B cell (primary cell): ENCODE results near the gene RPH3AL. TPM values are rescaled to one million over a fixed set of nuclear protein-coding genes. Genes with fewer than 3 reads are reported as not detected.
A peak's percentile ranks its signal among the peaks of the same experiment; 100 is the strongest.

Source experiments
- ATAC-seq: fragments of 200-7000 bp; cut with Tn5 transposase; one replicate; pipeline ENCODE4 v1.10.0; 2021; ENCODE audit warnings: low read depth, mild to moderate bottlenecking, moderate number of reproducible peaks, moderate library complexity
- CTCF ChIA-PET: fragments of 350-600 bp; sonication (Branson Sonifier 250); formaldehyde crosslinking; loops from one replicate; lab custom pipeline; 2021; ENCODE audit warnings: antibody characterized with exemption, inconsistent platforms; lab: Charles Lee
- POLR2A ChIA-PET: fragments of 350-600 bp; sonication (Branson Sonifier 250); formaldehyde crosslinking; loops from one replicate; lab custom pipeline; 2021; ENCODE audit warnings: antibody characterized with exemption; lab: Charles Lee
- DNase-seq: peaks from one replicate; pipeline ENCODE4 v3.0.0; 2013
- H2AFZ ChIP-seq: 2 replicates; pipeline ENCODE4 v1.6.1; 2012; ENCODE audit warnings: mild to moderate bottlenecking, low read depth, low read length; ENCODE audit not compliant: insufficient read depth, poor library complexity, severe bottlenecking
- H3K27ac ChIP-seq, 2 donors: 1 replicate in 1 of 2; 2 replicates in 1 of 2; pipeline ENCODE4 v1.5.1; 2012 to 2013; ENCODE audit warnings: low read length in 2 of 2, mild to moderate bottlenecking in 2 of 2, moderate library complexity in 1 of 2
- H3K27me3 ChIP-seq, 4 experiments: fragments of 200-600 bp in 1 of 4; sonication (generic) in 1 of 4; replicated peaks in 1 of 4; 1 replicate in 2 of 4; 2 replicates in 2 of 4; pipeline versions ENCODE4 v1.6.1 to v1.7.0; 2013 to 2016; ENCODE audit warnings: low read length in 3 of 4, mild to moderate bottlenecking in 2 of 4, mixed read lengths in 1 of 4, moderate library complexity in 1 of 4; ENCODE audit not compliant: insufficient read depth in 4 of 4, control insufficient read depth in 3 of 4; ENCODE audit errors: control extremely low read depth in 1 of 4
- H3K36me3 ChIP-seq, 2 experiments: replicated peaks in 1 of 2; 1 replicate in 1 of 2; 2 replicates in 1 of 2; pipeline versions ENCODE4 v1.6.1 to v1.7.1; 2013; ENCODE audit warnings: low read length in 1 of 2; ENCODE audit not compliant: insufficient read depth in 2 of 2, control insufficient read depth in 1 of 2; ENCODE audit errors: control extremely low read depth in 1 of 2, extremely low read depth in 1 of 2
- H3K4me1 ChIP-seq, 2 donors: fragments of 200-600 bp in 1 of 2; sonication (generic) in 1 of 2; 1 replicate in 1 of 2; 2 replicates in 1 of 2; pipeline versions ENCODE4 v1.5.1 to v1.6.1; 2013 to 2017; ENCODE audit warnings: low read length in 2 of 2; ENCODE audit not compliant: control insufficient read depth in 2 of 2, insufficient read depth in 2 of 2
- H3K4me2 ChIP-seq: replicated peaks from 2 replicates; pipeline ENCODE3; 2012; ENCODE audit warnings: mild to moderate bottlenecking, low read depth, low read length; ENCODE audit not compliant: poor library complexity, severe bottlenecking
- H3K4me3 ChIP-seq, 5 experiments: fragments of 200-600 bp in 1 of 5; sonication (generic) in 1 of 5; 1 replicate in 3 of 5; 2 replicates in 2 of 5; pipeline versions ENCODE4 v1.5.1 to v1.7.0; 2011 to 2016; ENCODE audit warnings: low read length in 4 of 5, mild to moderate bottlenecking in 4 of 5, low read depth in 2 of 5, control low read depth in 1 of 5, moderate library complexity in 1 of 5; ENCODE audit not compliant: insufficient read depth in 1 of 5; ENCODE audit errors: control extremely low read depth in 1 of 5, extremely low read depth in 1 of 5
- H3K79me2 ChIP-seq: fragments of 200-600 bp; sonication (generic); one replicate; pipeline ENCODE4 v1.6.0; 2016; ENCODE audit warnings: low read length; ENCODE audit not compliant: control insufficient read depth, insufficient read depth
- H3K9ac ChIP-seq: fragments of 200-600 bp; sonication (generic); 2 replicates; pipeline ENCODE4 v1.6.1; 2017; ENCODE audit warnings: mild to moderate bottlenecking, low read length, moderate library complexity
- H3K9me3 ChIP-seq, 3 donors: one replicate each; pipeline versions ENCODE4 v1.6.1 to v1.7.1; 2013; ENCODE audit warnings: low read length in 2 of 3; ENCODE audit not compliant: control insufficient read depth in 2 of 3, insufficient read depth in 1 of 3; ENCODE audit errors: control extremely low read depth in 1 of 3
- H4K20me1 ChIP-seq: 2 replicates; pipeline ENCODE4 v1.6.0; 2012; ENCODE audit warnings: mild to moderate bottlenecking, low read length; ENCODE audit not compliant: insufficient read depth, control insufficient read depth, poor library complexity, severe bottlenecking
- H3K27ac Mint-ChIP-seq: one replicate; pipeline ENCODE4 v1.8.0; 2021; ENCODE audit warnings: mixed read lengths
- H3K27me3 Mint-ChIP-seq: one replicate; pipeline ENCODE4 v1.8.0; 2021; ENCODE audit warnings: mixed read lengths
- H3K4me1 Mint-ChIP-seq: one replicate; pipeline ENCODE4 v1.8.0; 2021; ENCODE audit warnings: mixed read lengths
- H3K4me3 Mint-ChIP-seq: one replicate; pipeline ENCODE4 v1.8.0; 2021; ENCODE audit warnings: mixed read lengths
- H3K9me3 Mint-ChIP-seq: one replicate; pipeline ENCODE4 v1.8.0; 2022; ENCODE audit warnings: mixed read lengths; ENCODE audit not compliant: insufficient read depth
- CTCF ChIP-seq: fragments of 200-600 bp; IDR thresholded peaks from one replicate; pipeline ENCODE4 v1.8.0; 2022; ENCODE audit warnings: antibody characterized with exemption, mild to moderate bottlenecking
- EZH2 ChIP-seq: IDR thresholded peaks from 2 replicates; pipeline ENCODE4 v1.6.1; 2012; ENCODE audit warnings: borderline replicate concordance, low read depth, mild to moderate bottlenecking, moderate library complexity, low read length; ENCODE audit not compliant: insufficient read depth, poor library complexity, severe bottlenecking
- WGBS: methylation state at CpG from one replicate; pipeline ENCODE4 v1.1.5; 2013; ENCODE audit warnings: missing lambda C conversion rate; ENCODE audit not compliant: insufficient coverage; 5-methylcytosine and 5-hydroxymethylcytosine counted together
- intact Hi-C: fragments of 100-400 bp; cut with micrococcal nuclease; formaldehyde crosslinking; loops from one replicate; pipeline ENCODE4 v1.10.0; 2022
- polyA plus RNA-seq: library from polyadenylated mRNA; depleted of rRNA; stranded (reverse); fragments of >200 nt; gene quantifications from 2 replicates; pipeline ENCODE4 v1.2.3, GENCODE V29; 2012
- total RNA-seq, 2 donors: library from RNA; stranded (reverse); fragments of 120-200 nt in 1 of 2; gene quantifications; 1 replicate in 1 of 2; 2 replicates in 1 of 2; pipeline versions ENCODE4 v1.2.3 to v1.2.4, GENCODE V29; 2013 to 2022

The RPH3AL gene
- total and polyA plus RNA-seq, 2 donors (not counting 1 experiment from before 2014, with no cell fraction given) = 10.8 to 13.3 TPM

- no peaks in the 10 kb centered on the region for H3K79me2 ChIP-seq
- intact Hi-C loops = no loop called here
- Mint-ChIP-seq H3K4me3 (no peak overlapping the region), H3K4me1 (peaks cover 5% of the 10 kb centered on the region), H3K27ac (no peak overlapping the region), H3K27me3 (peaks cover 44% of the 10 kb centered on the region), H3K9me3 (no peaks in the 10 kb centered on the region)
- no peaks in the 10 kb centered on the region for H3K36me3 ChIP-seq
- no peaks in the 10 kb centered on the region for H4K20me1 ChIP-seq
- POLR2A ChIA-PET = no interaction called here
- peaks cover 0 to 39% (median 7%) of the 10 kb centered on the region in 4 experiments for H3K27me3 ChIP-seq
- no peaks in the 10 kb centered on the region for H3K9me3 ChIP-seq
- ATAC-seq (no peak), DNase-seq (no peak)
- no peaks in the 10 kb centered on the region for H3K4me1 ChIP-seq
- TF ChIP-seq CTCF (no peak), EZH2 (no peak)
- no peak overlapping the region for H3K4me3 ChIP-seq
- CTCF ChIA-PET = no interaction called here
- 7% methylated on average over 112 of the region's 112 CpGs for WGBS
- no peak overlapping the region for H3K27ac ChIP-seq
- peak overlapping the region; percentile 38 for H3K4me2 ChIP-seq
- H2AFZ ChIP-seq = no peak overlapping the region
- no peak overlapping the region for H3K9ac ChIP-seq
Measured at GRCh38 chr17:180381-181244, 172.0 kb downstream of the RPH3AL start.

- intact Hi-C loops = no loop called here
Measured at GRCh38 chr17:179781-180380, 172.7 kb downstream of the RPH3AL start.

More at GRCh38 chr17:179781-180380, 172.7 kb downstream of the RPH3AL start:
- DNase-seq (no peak), ATAC-seq (no peak)
- H3K36me3 ChIP-seq = no peaks in the 10 kb centered on the region
- H2AFZ ChIP-seq = no peak overlapping the region
- Mint-ChIP-seq H3K9me3 (no peaks in the 10 kb centered on the region), H3K4me3 (no peak overlapping the region), H3K27me3 (peaks cover 41% of the 10 kb centered on the region), H3K27ac (no peak overlapping the region), H3K4me1 (peaks cover 5% of the 10 kb centered on the region)
- TF ChIP-seq EZH2 (no peak), CTCF (no peak)
- WGBS = 23% methylated on average over 32 of the region's 32 CpGs
- H3K79me2 ChIP-seq = no peaks in the 10 kb centered on the region
- H3K27me3 ChIP-seq = peaks cover 0 to 39% (median 7%) of the 10 kb centered on the region in 4 experiments
- no peaks in the 10 kb centered on the region for H3K9me3 ChIP-seq
- no peak overlapping the region for H3K4me2 ChIP-seq
- H3K9ac ChIP-seq = no peak overlapping the region
- CTCF ChIA-PET = no interaction called here
- POLR2A ChIA-PET = no interaction called here
- no peak overlapping the region for H3K4me3 ChIP-seq
- H3K4me1 ChIP-seq = no peaks in the 10 kb centered on the region
- H3K27ac ChIP-seq = no peak overlapping the region
- H4K20me1 ChIP-seq = no peaks in the 10 kb centered on the region
